Measurements from ENCODE around the gene RALY.

The RALY gene

DNA sequence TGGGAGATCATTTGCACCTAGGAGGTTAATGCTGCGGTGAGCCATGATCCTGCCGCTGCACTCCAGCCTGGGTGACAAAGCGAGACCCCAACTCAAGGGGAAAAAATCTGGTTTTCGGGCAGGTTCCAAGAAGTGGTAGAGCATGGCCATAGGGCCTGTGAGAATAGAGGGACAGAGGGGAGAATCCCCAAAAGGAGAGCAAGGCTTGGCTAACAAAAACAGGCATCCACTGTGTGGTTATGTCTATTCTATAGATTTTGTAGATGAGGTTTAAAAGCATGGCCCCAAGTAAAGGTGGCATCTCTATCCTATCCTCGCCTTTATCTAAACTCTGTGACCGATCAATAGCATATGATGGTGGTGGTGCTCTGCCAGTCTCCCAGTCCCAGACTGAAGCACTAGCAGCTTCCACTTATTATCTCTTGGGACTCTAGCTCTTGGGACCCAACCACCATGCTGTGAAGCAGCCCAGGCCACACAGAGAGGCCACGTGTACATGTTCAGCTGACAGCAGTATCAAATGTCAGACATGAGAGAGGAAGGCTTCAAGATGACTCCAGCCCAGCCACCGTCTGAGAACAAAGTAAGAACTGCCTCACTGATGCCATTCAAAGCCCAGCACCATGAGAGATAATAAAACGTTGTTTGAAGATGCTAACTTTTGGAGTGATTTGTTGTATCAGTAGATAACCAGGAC is 90.7 kb downstream of the RALY start:
- no peak for DNase-seq

DNA sequence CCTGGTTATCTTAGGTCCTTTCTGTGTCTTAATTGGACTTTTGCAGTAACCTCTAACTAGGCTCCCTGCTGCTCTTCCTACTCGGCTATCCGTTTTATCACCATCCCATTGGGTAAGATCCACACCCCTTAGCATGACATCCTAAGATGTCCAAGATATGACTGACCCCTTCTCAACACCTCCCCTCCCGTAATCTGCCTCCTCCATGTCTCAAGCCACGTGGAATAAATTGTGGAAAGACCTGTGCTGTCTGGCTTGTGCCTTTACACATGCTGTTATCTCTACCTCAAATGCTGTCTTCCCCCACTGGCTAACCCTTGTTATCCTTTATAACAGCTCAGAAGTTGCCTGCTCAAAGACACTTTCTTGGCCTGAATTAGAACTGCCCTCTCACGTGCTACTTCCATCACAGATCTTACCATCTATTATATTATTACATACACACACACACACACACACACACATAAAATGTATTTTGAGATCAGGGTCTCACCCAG is 91.9 kb downstream of the RALY start:
- no peak for DNase-seq

DNA sequence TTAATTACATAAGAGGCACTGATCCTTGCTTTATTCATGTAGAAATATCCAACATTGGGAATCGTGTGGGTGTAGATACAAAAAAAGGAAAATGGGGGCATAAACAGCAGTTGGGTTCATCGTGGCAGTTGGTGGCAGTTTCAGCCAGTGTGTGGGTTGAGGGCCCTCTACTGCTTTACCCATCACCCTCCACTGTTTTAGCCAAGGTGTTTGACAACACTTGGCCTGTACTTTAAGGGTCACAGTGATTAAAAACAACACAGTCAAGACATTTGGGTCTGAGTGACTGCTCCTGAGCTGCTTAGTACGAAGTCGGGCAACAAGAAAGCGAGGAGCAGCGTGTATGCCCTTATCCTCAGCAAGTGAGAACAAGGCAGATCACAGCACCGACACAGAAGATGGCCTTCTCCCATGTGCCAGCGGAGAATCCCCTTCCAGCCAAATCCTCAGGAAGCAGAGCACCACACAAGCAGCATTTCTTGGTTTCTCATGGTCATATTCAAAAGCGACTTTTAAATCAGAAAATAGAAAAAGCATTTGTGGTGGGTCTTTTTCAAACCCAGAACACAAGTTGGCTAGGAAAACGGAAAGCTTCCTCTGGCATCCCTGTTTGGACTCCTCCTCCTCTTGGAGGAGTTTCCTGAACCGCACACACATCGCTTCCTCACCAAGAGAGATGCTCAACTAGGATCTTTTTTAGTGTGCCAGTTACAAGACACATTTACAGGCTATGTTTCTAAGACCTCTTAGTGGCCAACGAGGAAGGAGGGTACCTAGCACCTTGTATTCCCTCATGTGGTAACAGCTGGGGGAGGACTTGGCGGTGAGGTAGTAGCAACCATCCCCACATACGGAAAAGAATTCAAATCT is 94.8 kb downstream of the RALY start:
- no peak for DNase-seq

- DNase-seq: no peak
Measured at GRCh38 chr20:34089175-34089479, 95.4 kb downstream of the RALY start.

DNA sequence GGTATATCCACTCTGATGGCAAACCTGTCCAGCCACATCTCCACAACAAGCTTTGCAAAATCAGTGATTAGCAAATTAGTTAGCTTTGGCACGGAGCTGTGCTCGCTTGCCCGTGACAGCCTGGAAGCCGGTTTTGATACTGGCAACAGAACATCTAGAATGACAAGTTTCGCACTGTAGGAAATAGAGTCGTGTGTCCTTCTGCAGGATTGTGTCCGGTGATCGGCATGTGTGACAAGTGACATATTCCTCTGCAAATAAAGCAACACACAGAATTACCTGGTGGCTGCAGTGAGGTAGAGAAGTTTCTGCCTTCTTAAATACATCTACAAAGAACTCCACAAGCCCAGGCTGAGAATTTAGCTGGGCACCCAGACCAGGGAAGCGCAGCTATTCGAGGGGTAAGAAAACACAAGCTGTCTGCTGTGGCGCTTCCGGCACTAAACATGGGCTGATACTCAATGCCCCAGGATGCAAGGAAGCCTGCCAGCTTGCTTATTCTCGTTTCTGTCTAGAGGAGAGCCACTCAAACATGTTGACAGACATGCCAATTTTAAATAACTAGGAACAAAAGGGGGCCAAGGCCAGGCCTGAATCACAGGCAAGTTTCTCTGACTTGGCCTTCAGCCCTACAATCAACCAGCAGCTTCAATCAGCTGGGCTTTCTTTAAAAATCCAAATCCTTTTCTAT is 96.1 kb downstream of the RALY start:
- no peak for DNase-seq

GRCh38 chr20:34090645-34091044 is 96.9 kb downstream of the RALY start:
- no peak for DNase-seq

DNA sequence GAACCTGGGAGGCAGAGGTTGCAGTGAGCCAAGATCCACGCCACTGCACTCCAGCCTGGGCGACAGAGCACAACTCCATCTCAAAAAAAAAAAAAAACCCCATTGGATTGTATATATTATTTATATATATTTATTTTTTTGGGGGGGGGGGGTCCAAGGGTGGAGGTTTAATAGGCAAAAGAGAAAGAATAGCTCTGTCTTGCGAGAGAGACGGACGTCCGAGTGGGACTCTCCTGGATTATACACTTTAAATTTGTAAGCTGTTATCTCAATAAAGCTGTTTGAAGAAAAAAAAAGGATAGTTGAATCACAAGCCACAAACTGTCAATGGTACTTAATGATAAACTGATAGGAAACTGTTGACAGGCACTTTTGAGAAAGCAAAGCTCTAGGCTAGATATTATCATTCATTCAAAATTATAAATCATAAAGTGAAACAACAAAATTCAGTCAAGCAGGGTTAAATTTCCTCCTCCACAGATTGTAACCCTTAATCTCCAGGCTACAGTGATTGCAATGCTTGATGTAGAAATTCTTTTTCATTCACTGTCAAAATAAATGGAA is 98.0 kb downstream of the RALY start:
- no peak for DNase-seq

DNA sequence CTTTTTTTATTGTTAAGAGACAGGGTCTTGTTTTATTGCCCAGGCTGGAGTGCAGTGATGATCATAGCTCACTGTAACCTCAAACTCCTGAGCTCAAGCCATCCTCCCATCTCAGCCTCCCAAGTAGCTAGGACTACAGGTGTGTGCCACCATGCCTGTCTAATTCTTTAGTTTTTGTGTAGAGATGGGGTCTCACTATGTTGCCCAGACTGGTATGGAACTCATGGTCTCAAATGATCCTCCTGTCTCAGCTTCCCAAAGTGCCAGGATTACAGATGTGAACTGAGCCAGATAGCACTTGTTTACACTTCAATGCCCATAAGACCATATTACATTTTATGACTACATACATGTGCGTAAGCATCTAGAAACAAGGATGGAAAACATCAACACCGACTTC is 100.2 kb downstream of the RALY start:
- DNase-seq: no peak

GRCh38 chr20:34095825-34096224 is 102.1 kb downstream of the RALY start:
- DNase-seq: no peak

- DNase-seq: no peak
Measured at GRCh38 chr20:34096699-34097444, 103.2 kb downstream of the RALY start.

DNA sequence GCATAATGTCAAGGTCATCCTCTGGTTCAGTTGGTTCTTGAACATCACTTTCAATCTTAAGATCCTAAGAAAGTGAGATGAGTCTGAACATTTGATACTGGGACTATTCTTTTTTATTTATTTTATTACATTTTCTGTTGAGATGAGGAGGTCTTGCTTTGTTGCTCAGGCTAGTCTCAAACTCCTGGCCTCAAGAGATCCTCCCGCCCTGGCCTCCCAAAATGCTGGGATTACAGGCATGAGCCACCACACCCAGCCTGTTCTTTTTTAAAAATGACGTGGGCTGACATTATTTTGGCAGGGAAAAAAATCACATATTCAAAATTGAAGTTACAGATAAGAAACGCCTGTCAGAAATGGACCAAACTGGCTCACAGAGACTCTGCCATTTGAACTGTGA is 104.9 kb downstream of the RALY start:
- DNase-seq: no peak

DNA sequence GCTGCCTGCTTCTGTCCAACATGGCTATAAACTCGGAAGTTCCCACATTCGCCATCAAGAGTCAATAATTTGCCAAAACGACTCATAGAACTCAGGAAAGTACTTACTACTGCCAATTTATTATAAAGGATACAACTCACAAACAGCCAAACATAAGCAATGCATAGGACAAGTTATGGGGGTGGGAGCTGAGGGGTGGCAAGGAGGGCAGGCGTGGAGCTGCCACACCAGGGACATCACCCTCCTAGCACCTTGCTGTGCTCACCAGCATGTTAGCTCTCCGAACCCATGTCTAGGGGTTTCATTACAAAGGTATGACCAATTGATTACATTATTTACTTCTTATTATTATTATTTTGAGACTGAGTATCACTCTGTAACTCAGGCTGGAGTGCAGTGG is 106.0 kb downstream of the RALY start:
- no peak for DNase-seq

- no peak for DNase-seq
Measured at GRCh38 chr20:34100576-34100975, 106.9 kb downstream of the RALY start.

DNA sequence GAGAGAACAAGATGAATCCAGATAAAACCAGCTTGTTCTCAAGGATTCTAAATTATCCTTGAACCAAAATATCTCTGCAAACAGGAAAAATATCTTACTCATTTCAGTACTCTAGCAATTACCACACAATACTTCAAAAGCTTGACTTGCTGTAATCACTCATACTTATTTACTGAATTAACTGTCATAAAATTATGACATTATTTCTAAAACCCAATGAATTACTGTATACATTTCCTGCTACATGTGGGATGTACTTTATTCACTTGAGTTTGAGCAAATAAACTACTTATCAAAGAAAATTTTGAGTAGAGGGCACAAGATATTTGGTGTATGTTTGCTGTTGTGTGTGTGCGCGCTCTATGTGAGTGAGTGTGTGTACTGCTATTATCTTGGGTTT is 108.6 kb downstream of the RALY start:
- no peak for DNase-seq

DNA sequence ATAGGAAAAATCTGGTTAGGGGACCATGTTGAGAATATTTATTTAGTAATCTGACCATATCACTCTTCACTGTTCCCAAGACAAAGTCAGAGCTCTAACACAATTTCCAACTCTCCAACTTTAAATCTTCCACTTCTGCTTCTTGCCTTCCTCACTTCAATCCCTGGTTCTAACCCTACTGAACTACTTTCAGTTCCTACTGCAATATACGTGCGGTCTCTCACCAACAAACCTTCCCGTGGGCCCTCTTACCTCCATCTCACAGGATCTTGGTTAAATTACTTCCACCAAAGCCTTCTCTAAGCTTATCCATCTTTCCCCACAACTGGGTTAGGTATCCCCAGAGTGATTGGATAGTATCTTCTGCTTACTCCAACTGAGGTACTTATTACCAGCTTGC is 110.3 kb downstream of the RALY start:
- no peak for DNase-seq

- no peak for DNase-seq
Measured at GRCh38 chr20:34105978-34106675, 112.4 kb downstream of the RALY start.

GRCh38 chr20:34108616-34109174 is 115.0 kb downstream of the RALY start:
- DNase-seq: no peak

- no peak for DNase-seq
Measured at GRCh38 chr20:34109442-34109841, 115.7 kb downstream of the RALY start.

GRCh38 chr20:34110025-34110744 is 116.5 kb downstream of the RALY start:
- DNase-seq: no peak

GRCh38 chr20:34110745-34111641 is 117.3 kb downstream of the RALY start:
- DNase-seq: no peak

All from stimulated activated CD4-positive, alpha-beta T cell treated with anti-CD3 and anti-CD28 coated beads, Interleukin-1b, Interleukin-23, amount 100 ng/mL, for 48 hours (primary cell).